ENCODE results near the gene SLAIN2. TPM values are rescaled to one million over a fixed set of nuclear protein-coding genes. Genes with fewer than 3 reads are reported as not detected.
"Not testable (repeated sequence)": the region's sequence is repeated elsewhere in the genome, so short reads cannot be mapped to it uniquely, and the experiment has no call there.

The SLAIN2 gene
- total and polyA plus RNA-seq, 11 donors = 26.0 to 178 (median 124) TPM

DNA sequence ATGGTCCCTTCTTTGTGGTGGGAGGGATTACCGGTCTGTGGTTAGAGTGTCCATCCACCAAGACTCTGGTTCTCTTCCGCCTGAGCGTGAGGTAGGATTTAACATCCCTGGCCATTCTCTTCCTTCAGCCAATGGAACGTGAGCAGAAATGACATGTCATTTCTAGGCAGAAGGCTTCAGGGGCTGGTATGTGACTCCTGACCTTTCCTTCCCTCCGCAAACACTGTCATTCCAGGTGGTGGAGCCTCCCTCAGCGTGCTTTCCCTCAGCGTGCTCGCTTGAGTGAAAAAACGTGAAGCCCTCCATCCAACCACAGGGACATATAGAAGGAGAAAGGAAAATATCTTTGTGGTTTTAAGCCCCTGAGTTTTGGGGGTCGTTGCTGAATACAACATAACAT is 107.8 kb downstream of the SLAIN2 start:
- Histone ChIP-seq H3K9me3 (no peaks in the 10 kb centered on the region), H3K4me3 (no peak overlapping the region), H3K27me3 (no peaks in the 10 kb centered on the region), H3K27ac (no peak overlapping the region), H3K4me1 (peaks cover 0 to 4% (median 0%) of the 10 kb centered on the region in 12 donors), H3K36me3 (no peaks in the 10 kb centered on the region)
- ATAC-seq = no peak
- 87 to 90% (median 88%) methylated on average over 10 of the region's 10 CpGs for WGBS, 4 donors
- no peak for TF ChIP-seq POLR2A (IDR thresholded peaks at IDR 0.05)
- TF ChIP-seq, protein P1, sequence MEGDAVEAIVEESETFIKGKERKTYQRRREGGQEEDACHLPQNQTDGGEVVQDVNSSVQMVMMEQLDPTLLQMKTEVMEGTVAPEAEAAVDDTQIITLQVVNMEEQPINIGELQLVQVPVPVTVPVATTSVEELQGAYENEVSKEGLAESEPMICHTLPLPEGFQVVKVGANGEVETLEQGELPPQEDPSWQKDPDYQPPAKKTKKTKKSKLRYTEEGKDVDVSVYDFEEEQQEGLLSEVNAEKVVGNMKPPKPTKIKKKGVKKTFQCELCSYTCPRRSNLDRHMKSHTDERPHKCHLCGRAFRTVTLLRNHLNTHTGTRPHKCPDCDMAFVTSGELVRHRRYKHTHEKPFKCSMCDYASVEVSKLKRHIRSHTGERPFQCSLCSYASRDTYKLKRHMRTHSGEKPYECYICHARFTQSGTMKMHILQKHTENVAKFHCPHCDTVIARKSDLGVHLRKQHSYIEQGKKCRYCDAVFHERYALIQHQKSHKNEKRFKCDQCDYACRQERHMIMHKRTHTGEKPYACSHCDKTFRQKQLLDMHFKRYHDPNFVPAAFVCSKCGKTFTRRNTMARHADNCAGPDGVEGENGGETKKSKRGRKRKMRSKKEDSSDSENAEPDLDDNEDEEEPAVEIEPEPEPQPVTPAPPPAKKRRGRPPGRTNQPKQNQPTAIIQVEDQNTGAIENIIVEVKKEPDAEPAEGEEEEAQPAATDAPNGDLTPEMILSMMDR (IDR thresholded peaks at IDR 0.05) = no peak
- DNase-seq = no peak
- intact Hi-C loops (cut with DNase I) = loop anchor here in 9 of 10 donors (5.0 to 10.0 kb wide), 4 partner anchors 46 to 516 kb away; partner anchors contain the start of gene ZAR1 (in 2 of the 9)

DNA sequence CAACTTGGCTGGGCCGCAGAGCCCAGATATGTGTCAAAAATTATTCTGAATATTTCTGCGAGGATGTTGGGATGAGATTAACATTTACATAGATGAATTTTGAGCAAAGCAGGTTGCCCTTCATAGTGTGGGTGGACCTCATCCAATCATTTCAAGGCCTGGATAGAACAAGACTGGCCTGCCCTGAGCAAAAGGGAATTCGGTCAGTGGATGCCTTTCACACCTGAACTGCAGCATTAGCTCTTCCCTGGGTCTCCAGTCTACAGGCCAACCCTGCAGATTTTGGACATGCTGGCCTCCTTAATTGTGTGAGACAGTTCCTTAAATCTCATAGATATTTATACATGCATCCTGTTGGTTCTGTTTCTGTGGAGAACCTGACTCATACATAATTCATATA is 109.4 kb downstream of the SLAIN2 start:
- DNase-seq (no peak), ATAC-seq (no peak)
- H3K27ac ChIP-seq = no peak overlapping the region
- intact Hi-C loops (cut with DNase I) = loop anchor here in 1 of 10 donors (10.0 kb wide), 1 partner anchor 514 kb away; no protein-coding TSS in a partner anchor
- H3K27me3 ChIP-seq = no peaks in the 10 kb centered on the region
- 92 to 99% (median 94%) methylated on average over 3 of the region's 3 CpGs for WGBS, 4 donors
- no peaks in the 10 kb centered on the region for H3K36me3 ChIP-seq
- TF ChIP-seq POLR2A (IDR thresholded peaks at IDR 0.05) = no peak
- TF ChIP-seq, protein P1 (IDR thresholded peaks at IDR 0.05) = no peak
- H3K9me3 ChIP-seq = no peaks in the 10 kb centered on the region
- no peak overlapping the region for H3K4me3 ChIP-seq
- no peaks in the 10 kb centered on the region for H3K4me1 ChIP-seq

DNA sequence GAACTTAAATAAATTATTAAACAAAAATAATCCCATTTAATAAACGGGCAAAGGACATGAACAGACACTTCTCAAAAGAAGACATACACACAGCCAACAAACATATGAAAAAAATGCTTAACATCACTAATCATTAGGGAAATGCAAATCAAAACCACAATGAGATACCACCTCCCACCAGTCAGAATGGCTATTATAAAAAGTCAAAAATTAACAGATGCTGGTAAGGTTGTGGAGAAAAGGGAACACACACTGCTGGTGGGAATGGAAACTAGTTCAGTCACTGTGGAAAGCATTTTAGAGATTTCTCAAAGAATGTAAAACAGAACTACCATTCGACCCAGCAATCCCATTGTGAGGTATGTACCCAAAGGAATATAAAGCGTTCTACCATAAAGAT is 110.3 kb downstream of the SLAIN2 start:
- intact Hi-C loops (cut with DNase I) = loop anchor here in 1 of 10 donors (10.0 kb wide), 1 partner anchor 513 kb away; no protein-coding TSS in a partner anchor
- not testable (repeated sequence) for H3K36me3 ChIP-seq, H3K4me1 ChIP-seq, H3K27me3 ChIP-seq, H3K9me3 ChIP-seq, DNase-seq, H3K4me3 ChIP-seq, H3K27ac ChIP-seq, ATAC-seq
- WGBS, 4 donors = 86 to 95% (median 90%) methylated on average over 3 of the region's 3 CpGs

DNA sequence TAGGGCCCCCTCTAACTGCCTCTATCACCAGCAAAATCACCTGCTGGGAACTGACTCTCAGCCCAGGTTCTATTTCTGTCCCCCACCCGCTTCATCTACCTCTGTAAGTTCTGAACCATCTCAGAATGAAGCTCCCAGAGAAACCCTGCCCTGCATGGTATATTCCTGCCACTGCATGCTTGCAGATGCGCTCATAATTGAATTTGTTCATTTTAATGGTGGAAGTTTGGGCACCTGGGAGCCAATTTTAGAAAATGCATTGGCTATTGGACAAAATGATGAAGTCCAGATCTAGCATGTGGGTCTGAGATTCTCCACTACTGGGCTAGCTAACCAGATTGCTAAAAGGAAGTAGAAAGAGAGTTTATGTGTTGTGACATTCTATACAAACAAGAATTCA is 113.3 kb downstream of the SLAIN2 start:
- 92 to 100% (median 95%) methylated on average over 2 of the region's 2 CpGs for WGBS, 4 donors
- Histone ChIP-seq H3K27ac (no peak overlapping the region), H3K4me3 (no peak overlapping the region), H3K4me1 (no peaks in the 10 kb centered on the region), H3K27me3 (no peaks in the 10 kb centered on the region), H3K9me3 (peaks cover 0 to 5% (median 0%) of the 10 kb centered on the region in 12 donors), H3K36me3 (no peaks in the 10 kb centered on the region)
- ATAC-seq = no peak
- intact Hi-C loops (cut with DNase I) = loop anchor here in 1 of 10 donors (10.0 kb wide), 1 partner anchor 510 kb away; no protein-coding TSS in a partner anchor
- DNase-seq = no peak
- no peak for TF ChIP-seq POLR2A (IDR thresholded peaks at IDR 0.05)
- TF ChIP-seq, protein P1 (IDR thresholded peaks at IDR 0.05) = no peak

DNA sequence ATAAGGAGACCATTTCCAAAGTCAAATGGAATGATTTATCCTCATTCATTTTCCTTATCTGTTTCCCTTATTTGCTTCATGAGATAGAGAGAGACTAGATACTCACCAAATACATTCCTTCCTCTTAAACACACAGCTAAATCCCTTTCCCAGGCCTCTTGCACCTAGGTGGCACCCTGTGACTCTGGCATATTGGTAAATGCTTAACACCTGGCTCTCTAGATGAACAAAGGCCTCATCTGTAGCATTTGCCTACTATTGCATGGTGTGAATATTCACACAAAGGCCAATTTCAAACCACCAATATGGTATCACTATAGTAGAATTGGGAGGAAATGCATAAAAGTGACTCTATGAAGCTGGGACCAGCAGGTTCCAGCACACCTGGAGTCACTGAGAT is 119.7 kb downstream of the SLAIN2 start:
- Histone ChIP-seq H3K27ac (no peak overlapping the region), H3K4me1 (no peaks in the 10 kb centered on the region), H3K4me3 (no peak overlapping the region), H3K27me3 (no peaks in the 10 kb centered on the region), H3K36me3 (no peaks in the 10 kb centered on the region), H3K9me3 (peaks cover 0 to 12% (median 0%) of the 10 kb centered on the region in 12 donors)
- ATAC-seq (no peak), DNase-seq (no peak)
- intact Hi-C loops (cut with DNase I) = no loop called here
- no peak for TF ChIP-seq POLR2A (IDR thresholded peaks at IDR 0.05)
- TF ChIP-seq, protein P1 (IDR thresholded peaks at IDR 0.05) = no peak

Data from heart left ventricle (tissue), 16 donors.